ENCODE results near the gene KLRF2.

- no peak for TF ChIP-seq EP300 (IDR thresholded peaks at IDR 0.05)
- TF ChIP-seq CTCF (IDR thresholded peaks at IDR 0.05), result no peak
- no peak for TF ChIP-seq POLR2AphosphoS5 (IDR thresholded peaks at IDR 0.05)
- TF ChIP-seq POLR2A (IDR thresholded peaks at IDR 0.05; ENCODE audit: low read depth), result no peak
Measured at GRCh38 chr12:9831720-9832119, 49.6 kb upstream of the KLRF2 start.

Data from esophagus muscularis mucosa (tissue), 4 donors.